ENCODE results near the gene MGAM2.

- TF ChIP-seq CTCF (IDR thresholded peaks at IDR 0.05; ENCODE audit: low read depth, low read length) = no peak
- TF ChIP-seq EZH2phosphoT487 (IDR thresholded peaks at IDR 0.05; ENCODE audit: low read depth) = no peak
Observed at GRCh38 chr7:142146124-142146523, 34.6 kb downstream of the MGAM2 start.

Measured in OCI-LY3 (cell line).